IMR-90 (cell line): ENCODE data around the gene MMP10.

Experiments used
- BHLHE40 ChIP-seq: fragments of 150-350 bp; IDR thresholded peaks from 2 replicates; pipeline ENCODE4 v1.6.1; 2016; ENCODE audit warnings: mild to moderate bottlenecking, low read depth, low read length
- CEBPB ChIP-seq: IDR thresholded peaks from 2 replicates; pipeline ENCODE4 v1.6.1; 2012; ENCODE audit warnings: low read depth, low read length, improper control_type of control experiment
- CHD1 ChIP-seq: IDR thresholded peaks from 2 replicates; pipeline ENCODE4 v1.6.1; 2012; ENCODE audit warnings: low read depth, low read length, improper control_type of control experiment
- CTCF ChIP-seq: conservative IDR thresholded peaks from 2 replicates; pipeline ENCODE4 v1.5.1; 2012; ENCODE audit warnings: mild to moderate bottlenecking, low read depth, low read length, improper control_type of control experiment
- ELK1 ChIP-seq: fragments of 150-350 bp; IDR thresholded peaks from 2 replicates; pipeline ENCODE4 v1.6.1; 2016; ENCODE audit warnings: low read depth, mild to moderate bottlenecking, low read length, moderate library complexity, borderline replicate concordance
- MAFK ChIP-seq: IDR thresholded peaks from 2 replicates; pipeline ENCODE4 v1.6.1; 2012; ENCODE audit warnings: low read depth, low read length, improper control_type of control experiment
- MAZ ChIP-seq: IDR thresholded peaks from 2 replicates; pipeline ENCODE4 v1.6.1; 2012; ENCODE audit warnings: low read depth, mild to moderate bottlenecking, low read length, improper control_type of control experiment, moderate library complexity, borderline replicate concordance
- MXI1 ChIP-seq: IDR thresholded peaks from 2 replicates; pipeline ENCODE4 v1.6.1; 2012; ENCODE audit warnings: low read depth, mild to moderate bottlenecking, low read length, moderate library complexity, borderline replicate concordance
- POLR2A ChIP-seq: IDR thresholded peaks from 2 replicates; pipeline ENCODE4 v1.6.1; 2012; ENCODE audit warnings: mild to moderate bottlenecking, low read depth, low read length
- RAD21 ChIP-seq: IDR thresholded peaks from 2 replicates; pipeline ENCODE4 v1.6.1; 2012; ENCODE audit warnings: low read length, improper control_type of control experiment
- RCOR1 ChIP-seq: IDR thresholded peaks from 2 replicates; pipeline ENCODE4 v1.6.1; 2012; ENCODE audit warnings: mild to moderate bottlenecking, low read length, improper control_type of control experiment; ENCODE audit not compliant: insufficient replicate concordance
- RFX5 ChIP-seq: IDR thresholded peaks from 2 replicates; pipeline ENCODE4 v1.8.0; 2012; ENCODE audit warnings: low read depth, mild to moderate bottlenecking, low read length, moderate library complexity
- SMC3 ChIP-seq: fragments of 150-350 bp; IDR thresholded peaks from 2 replicates; pipeline ENCODE4 v1.6.1; 2016; ENCODE audit warnings: low read depth, mild to moderate bottlenecking, antibody characterized with exemption, low read length, moderate library complexity
- USF2 ChIP-seq: fragments of 150-350 bp; IDR thresholded peaks from 2 replicates; pipeline ENCODE4 v1.6.1; 2017; ENCODE audit warnings: mild to moderate bottlenecking, antibody characterized with exemption, low read length, low read depth

GRCh38 chr11:102753267-102753666 lies 27.2 kb downstream of the MMP10 start:
- no peak for TF ChIP-seq POLR2A
- TF ChIP-seq CTCF: no peak
- no peak for TF ChIP-seq MAFK
- no peak for TF ChIP-seq RAD21
- TF ChIP-seq USF2: no peak
- TF ChIP-seq RCOR1: no peak
- no peak for TF ChIP-seq MAZ
- no peak for TF ChIP-seq RFX5
- TF ChIP-seq SMC3: no peak
- TF ChIP-seq CHD1: no peak
- TF ChIP-seq CEBPB: no peak
- TF ChIP-seq MXI1: no peak
- no peak for TF ChIP-seq ELK1
- TF ChIP-seq BHLHE40: no peak
